Stimulated activated CD8-positive, alpha-beta memory T cell treated with anti-CD3 and anti-CD28 coated beads, Interleukin-15, amount 100 ng/mL, for 48 hours (primary cell): ENCODE results near the gene KRTAP9-2.
"Not testable (repeated sequence)": the region's sequence is repeated elsewhere in the genome, so short reads cannot be mapped to it uniquely, and the experiment has no call there.

Experiments used
- DNase-seq, 2 donors: peaks; one replicate each; pipeline ENCODE4 v3.0.0-alpha.2; 2020; ENCODE audit warnings: low read depth in 2 of 2

The KRTAP9-2 gene

GRCh38 chr17:41226598-41227095, at the start of gene KRTAP9-2:
Gene KRTAP9-2 (plus strand): TSS chr17:41226648. CDS start chr17:41226655, 7 bp downstream.
- not testable (repeated sequence) for DNase-seq

DNA sequence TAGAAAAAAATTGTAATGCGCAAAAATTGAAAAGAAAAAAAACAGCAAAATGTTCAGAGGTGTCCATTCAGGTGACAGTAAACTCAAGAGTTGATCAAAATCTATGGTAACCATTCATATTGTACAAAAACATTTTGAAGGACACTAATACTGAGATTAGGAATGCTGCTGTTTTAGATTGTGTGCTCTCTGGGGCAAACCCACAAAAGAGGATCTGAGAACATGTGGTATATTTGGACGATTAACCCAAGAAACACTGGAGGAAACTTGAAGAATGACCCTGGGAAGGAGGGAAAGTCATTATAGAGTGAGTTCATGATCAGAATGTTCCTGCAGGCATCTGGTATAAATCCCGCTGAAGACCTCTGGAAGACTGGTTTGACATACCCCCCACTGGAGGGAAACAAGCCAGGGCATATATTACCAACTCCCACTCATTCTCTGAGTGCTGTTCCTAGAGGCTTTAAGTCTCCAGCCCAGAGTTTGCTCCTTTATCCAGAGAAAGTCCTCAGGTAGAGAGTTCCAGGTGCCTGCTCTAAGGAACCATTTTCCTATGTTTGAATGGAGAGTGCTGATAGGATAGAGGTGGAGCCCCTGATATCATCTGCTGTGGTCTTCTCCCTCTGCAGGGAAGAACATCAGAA, 49.6 kb upstream of the KRTAP9-2 start:
- no peak for DNase-seq

GRCh38 chr17:41177727-41178271, 48.6 kb upstream of the KRTAP9-2 start, which contains the start of gene KRTAP4-2:
Gene KRTAP4-2 (minus strand): TSS chr17:41178221. CDS start chr17:41178164, 57 bp downstream.
- DNase-seq = no peak

GRCh38 chr17:41178341-41178740, 48.1 kb upstream of the KRTAP9-2 start:
- DNase-seq = no peak

DNA sequence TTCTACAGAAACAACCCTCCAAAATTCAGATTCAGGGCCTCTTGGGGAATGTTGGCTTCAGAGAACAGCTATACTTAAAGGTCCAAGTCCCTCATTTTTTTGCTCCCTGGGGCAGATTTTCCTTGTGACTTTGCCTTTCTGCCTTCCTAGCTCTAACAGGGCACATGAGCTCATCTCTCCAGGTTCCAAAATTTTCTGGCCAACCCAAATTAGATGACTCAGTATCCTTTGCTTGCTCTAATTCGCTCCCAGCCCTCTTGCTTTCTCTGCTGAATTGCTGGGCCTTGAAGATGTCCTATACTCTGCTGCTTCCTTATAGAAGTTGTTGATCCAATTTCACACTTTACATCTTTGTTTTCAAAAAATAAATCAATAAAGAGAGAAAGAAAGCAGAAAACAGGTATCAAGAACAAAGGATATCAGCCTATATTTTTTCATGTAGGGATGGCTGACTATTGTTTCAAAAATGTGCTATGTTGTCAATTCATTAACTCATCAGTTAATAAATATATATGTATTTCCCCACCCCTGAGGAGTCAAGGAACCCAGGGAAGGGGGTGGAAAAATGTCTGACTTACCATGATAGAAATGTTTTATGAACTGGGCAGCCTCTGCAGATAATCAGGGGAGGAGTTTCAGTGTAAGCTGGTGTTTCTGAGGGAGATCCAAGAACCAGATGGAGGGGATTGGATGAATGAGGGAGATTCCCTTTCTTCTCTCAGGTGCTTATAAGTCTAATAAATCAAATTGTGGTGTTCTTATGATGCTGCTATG, 47.4 kb upstream of the KRTAP9-2 start:
- DNase-seq = no peak

DNA sequence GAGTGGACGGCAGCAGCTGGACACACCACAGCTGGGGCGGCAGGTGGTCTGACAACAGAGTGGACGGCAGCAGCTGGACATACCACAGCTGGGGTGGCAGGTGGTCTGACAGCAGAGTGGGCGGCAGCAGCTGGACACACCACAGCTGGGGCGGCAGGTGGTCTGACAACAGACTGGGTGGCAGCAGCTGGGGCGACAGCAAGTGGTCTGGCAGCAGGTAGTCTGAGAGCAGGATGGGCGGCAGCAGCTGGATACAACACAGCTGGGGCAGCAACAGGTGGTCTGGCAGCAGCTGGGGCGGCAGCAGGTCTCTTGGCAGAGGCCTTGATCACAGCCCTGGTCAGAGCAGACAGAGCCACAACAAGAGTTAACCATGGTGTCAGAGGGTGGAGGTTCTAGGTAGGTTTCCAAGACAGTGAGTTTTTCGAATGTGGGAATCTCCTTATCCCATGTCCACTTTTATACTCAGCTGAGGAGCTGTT, 41.9 kb upstream of the KRTAP9-2 start, which contains the start of gene KRTAP4-1:
KRTAP4-1 (minus strand) TSS at position 432 of the 482 bp plus-strand sequence; CDS start at position 375, 57 bp downstream.
- no peak for DNase-seq

GRCh38 chr17:41185001-41185400, 41.4 kb upstream of the KRTAP9-2 start:
- DNase-seq = no peak

DNA sequence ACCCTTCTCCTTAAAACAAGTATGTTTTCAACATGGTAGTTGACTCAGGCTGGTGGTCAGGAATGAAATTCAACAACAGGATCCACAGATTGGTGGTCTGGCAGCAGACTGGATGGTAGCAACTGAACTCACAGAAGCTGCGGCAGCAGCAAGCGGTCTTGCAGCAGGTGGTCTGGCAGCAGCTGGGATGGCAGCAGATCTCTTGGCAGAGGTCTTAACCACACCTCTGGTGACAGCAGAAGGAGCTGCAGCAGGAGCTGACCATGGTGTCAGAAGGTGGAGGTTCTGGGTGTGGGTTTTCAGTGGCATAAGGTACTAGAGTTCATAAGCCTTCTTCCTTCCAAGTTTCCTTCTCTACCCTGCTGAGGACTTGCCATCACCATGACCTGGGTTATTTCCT, 39.6 kb upstream of the KRTAP9-2 start:
- DNase-seq = no peak

- DNase-seq = not testable (repeated sequence)
Observed at GRCh38 chr17:41189837-41190318, 36.6 kb upstream of the KRTAP9-2 start, which contains the start of gene KRTAP9-1. Gene KRTAP9-1 (plus strand): TSS chr17:41189887. CDS start chr17:41189887, 0 bp downstream.

DNA sequence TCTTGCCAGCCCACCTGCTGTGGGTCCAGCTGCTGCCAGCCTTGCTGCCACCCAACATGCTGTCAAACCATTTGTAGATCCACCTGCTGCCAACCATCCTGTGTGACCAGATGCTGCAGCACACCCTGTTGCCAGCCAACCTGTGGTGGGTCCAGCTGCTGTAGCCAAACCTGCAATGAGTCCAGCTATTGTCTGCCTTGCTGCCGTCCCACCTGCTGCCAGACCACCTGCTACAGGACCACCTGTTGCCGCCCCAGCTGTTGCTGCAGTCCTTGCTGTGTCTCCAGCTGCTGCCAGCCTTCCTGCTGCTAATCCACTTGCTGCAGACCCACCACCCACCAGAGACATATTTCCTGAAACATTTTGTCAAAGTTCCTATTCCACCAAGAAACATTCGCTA, 36.1 kb upstream of the KRTAP9-2 start:
- no peak for DNase-seq

DNA sequence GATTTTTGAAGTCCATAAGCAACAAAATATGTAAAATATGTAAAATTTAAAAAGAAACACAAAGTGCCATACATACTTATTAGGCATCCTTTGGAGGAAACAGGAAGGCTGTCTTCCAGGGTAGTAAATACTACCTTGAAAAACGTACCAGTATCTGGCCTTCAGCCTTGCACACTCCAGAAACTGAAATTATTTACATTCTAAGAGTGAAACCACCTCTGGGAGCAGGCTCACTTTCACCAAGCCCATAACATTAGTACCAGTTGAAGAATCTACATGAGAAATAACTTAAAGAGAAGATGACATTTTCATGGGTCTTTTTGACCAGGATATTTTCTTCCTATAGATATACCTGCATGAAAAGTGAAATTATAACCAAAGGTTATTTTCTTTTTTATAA, 30.4 kb upstream of the KRTAP9-2 start:
- DNase-seq = no peak

DNA sequence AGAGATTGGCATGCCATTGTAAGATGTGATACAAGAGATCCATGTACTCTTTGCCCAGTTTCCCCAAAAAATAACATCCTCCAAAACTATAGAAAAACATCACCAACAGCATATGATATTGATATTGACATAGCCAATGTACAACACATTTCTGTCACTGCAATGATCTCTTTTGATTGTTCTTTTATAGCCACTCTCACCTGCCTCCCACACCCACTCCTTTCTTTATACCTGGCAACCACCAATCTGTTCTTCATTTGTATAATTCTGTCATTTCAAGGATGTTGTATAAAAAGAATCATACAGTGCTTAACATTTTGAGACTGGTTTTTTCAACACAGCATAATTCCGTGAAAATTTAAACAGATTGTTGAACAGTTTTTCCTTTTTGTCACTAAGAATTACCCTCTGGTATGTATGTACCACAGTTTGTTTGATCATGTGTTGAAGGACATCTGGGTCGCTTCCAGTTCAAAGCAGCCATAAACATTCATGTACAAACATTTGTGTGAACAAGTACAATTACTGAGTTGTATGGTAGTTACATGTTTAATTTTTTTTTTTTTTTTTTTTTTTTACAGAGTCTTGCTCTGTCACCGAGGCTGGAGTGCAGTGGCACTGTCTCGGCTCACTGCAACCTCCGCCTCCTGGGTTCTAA, 26.9 kb upstream of the KRTAP9-2 start:
- no peak for DNase-seq

DNA sequence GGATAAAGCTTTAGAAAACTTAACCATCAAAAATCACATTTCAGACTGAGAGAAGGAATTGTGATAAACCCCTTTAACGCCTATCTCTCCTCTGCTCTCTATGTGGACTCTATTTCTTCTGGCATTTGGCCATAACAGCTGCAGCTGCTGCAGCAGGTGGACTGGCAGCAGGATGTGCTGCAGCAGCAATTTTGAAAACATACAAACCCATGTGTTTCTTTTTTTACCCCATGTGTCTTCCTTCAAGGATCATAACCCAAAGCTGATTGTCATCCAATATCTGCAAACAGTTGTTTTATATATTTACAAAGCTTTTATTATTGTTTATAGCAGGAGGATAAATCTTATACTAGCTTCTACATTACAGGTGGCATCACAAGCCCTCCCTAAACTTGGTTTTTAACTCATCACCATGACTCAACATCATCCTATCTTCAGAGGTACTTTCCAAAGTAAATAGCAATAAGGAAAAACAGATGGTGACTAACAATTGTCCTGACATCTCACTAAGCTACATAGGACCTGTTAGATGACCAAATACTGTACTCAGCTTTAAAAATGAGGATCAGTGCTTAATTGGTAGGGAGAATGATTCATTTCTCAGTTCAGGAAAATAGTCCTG, 14.5 kb upstream of the KRTAP9-2 start:
- no peak for DNase-seq

DNA sequence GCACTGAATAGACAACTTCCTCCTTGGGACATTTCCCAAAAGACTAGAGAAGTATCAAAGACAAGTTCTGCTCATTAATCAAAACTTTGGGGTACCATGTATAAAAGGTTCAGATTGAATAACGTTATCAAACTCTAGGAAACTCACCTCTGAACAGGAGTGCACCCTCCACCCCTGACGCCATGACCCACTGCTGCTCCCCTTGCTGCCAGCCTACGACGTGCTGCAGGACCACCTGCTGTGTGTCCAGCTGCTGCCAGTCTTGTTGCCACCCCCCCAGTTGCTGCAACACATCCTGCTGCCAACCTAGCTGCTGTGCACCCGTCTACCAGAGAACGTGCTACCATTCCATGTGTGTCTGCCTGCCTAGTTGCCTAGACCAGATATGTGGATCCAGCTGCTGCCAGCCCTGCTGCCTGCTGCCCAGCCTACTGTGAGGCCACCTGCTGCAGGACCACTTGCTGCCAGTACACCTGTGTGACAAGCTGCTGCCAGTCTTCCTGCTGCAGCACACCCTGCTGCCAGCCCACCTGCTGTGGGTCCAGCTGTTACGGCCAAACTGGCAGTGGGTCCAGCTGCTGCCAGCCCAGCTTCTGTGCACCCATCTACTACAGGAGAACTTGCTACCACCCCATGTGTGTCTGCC, 13.8 kb upstream of the KRTAP9-2 start:
- no peak for DNase-seq

GRCh38 chr17:41215681-41216080, 10.8 kb upstream of the KRTAP9-2 start:
- no peak for DNase-seq

- no peak for DNase-seq
Observed at GRCh38 chr17:41223821-41224220, 2.6 kb upstream of the KRTAP9-2 start.

GRCh38 chr17:41226051-41226450, 397 bp upstream of the KRTAP9-2 start:
- DNase-seq = no peak

GRCh38 chr17:41230094-41230493, 3.6 kb downstream of the KRTAP9-2 start:
- no peak for DNase-seq

DNA sequence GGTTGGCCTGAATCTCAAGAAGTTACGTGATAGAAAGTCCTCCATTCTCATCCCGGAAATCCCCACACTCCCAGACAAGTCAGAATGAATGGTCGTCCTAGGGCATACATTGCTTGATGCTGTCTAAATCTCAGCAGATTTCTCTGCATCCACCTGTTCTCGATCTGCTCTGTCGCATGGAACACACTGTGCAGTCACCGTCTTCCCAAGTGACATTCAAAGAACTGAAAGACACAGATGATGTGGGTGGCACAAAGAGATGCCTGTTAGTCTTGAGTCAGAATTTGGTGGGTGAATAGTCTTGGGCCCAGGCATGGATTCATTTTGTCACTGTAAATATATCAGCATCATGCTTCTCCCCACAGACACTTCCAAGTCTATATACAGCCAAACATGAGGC, 5.3 kb downstream of the KRTAP9-2 start:
- DNase-seq = no peak

DNA sequence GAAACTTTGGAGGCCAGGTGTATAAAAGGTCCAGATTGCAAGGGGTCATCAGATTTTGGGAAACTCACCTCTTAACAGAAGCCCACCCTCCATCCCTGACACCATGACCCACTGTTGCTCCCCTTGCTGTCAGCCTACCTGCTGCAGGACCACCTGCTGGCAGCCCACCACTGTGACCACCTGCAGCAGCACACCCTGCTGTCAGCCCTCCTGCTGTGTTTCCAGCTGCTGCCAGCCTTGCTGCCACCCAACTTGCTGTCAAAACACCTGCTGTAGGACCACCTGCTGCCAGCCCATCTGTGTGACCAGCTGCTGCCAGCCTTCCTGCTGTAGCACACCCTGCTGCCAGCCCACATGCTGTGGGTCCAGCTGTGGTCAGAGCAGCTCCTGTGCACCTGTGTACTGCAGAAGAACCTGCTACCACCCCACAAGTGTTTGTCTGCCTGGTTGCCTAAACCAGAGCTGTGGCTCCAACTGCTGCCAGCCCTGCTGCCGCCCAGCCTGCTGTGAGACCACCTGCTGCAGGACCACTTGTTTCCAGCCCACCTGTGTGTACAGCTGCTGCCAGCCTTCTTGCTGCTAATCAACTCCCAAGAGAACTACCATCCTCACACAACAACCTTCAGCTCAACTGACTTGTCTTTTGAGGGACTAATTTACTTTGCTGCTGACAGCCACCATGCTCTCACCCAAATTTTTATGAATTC, 6.1 kb downstream of the KRTAP9-2 start, which contains the start of gene KRTAP9-3:
KRTAP9-3 (plus strand) TSS at position 51 of the 707 bp plus-strand sequence; CDS start at position 104, 53 bp downstream.
- not testable (repeated sequence) for DNase-seq
